NCI-H82 (cell line): ENCODE data around the gene LAT.

Experiments used
- DNase-seq: peaks from one replicate; lab custom pipeline; 2025; lab: John Stamatoyannopoulos, UW

LAT gene

GRCh38 chr16:29007730-29008593 is 23.1 kb downstream of the LAT start:
- DNase-seq = no peak

GRCh38 chr16:29009050-29009837 is 24.4 kb downstream of the LAT start:
- no peak for DNase-seq

GRCh38 chr16:29009838-29010166 is 24.9 kb downstream of the LAT start:
- DNase-seq = no peak

GRCh38 chr16:29011112-29011511 is 26.3 kb downstream of the LAT start:
- no peak for DNase-seq

GRCh38 chr16:29011851-29012250 is 27.0 kb downstream of the LAT start:
- no peak for DNase-seq

- DNase-seq = no peak
Observed at GRCh38 chr16:29012913-29013553, 28.2 kb downstream of the LAT start.

- DNase-seq = peak; percentile 14
Observed at GRCh38 chr16:29014561-29015069, 29.8 kb downstream of the LAT start.

- DNase-seq = no peak
Observed at GRCh38 chr16:29022196-29022595, 37.3 kb downstream of the LAT start.

- no peak for DNase-seq
Observed at GRCh38 chr16:29023279-29024277, 38.7 kb downstream of the LAT start.

GRCh38 chr16:29024278-29024677 is 39.4 kb downstream of the LAT start:
- no peak for DNase-seq

GRCh38 chr16:29025218-29025617 is 40.4 kb downstream of the LAT start:
- no peak for DNase-seq

- DNase-seq = no peak
Observed at GRCh38 chr16:29025735-29026134, 40.9 kb downstream of the LAT start.

GRCh38 chr16:29028457-29029167 is 43.8 kb downstream of the LAT start:
- no peak for DNase-seq

- DNase-seq = peak; percentile 52
Observed at GRCh38 chr16:29029168-29029994, 44.5 kb downstream of the LAT start.

GRCh38 chr16:29030086-29030840 is 45.4 kb downstream of the LAT start:
- DNase-seq = peak; percentile 5
